Spleen (tissue), 11 donors: ENCODE measurements around the gene RNASE9. TPM values are rescaled to one million over a fixed set of nuclear protein-coding genes. Genes with fewer than 3 reads are reported as not detected.
"Not testable (repeated sequence)": the region's sequence is repeated elsewhere in the genome, so short reads cannot be mapped to it uniquely, and the experiment has no call there.

ENCODE experiments used
- DNase-seq: peaks from one replicate; pipeline ENCODE4 v3.0.0-alpha.2; 2020
- H3K27ac ChIP-seq, 8 donors: fragments of 200-600 bp; sonication (generic) in 7 of 8; 1 replicate in 4 of 8; 2 replicates in 4 of 8; pipeline versions ENCODE4 v1.5.0 to v1.8.0; 2016 to 2021; ENCODE audit warnings: inconsistent platforms in 4 of 8, mild to moderate bottlenecking in 4 of 8, moderate library complexity in 1 of 8
- H3K27me3 ChIP-seq, 7 donors: fragments of 200-600 bp; sonication (generic) in 6 of 7; replicated peaks in 1 of 7; 1 replicate in 4 of 7; 2 replicates in 3 of 7; pipeline versions ENCODE4 v1.5.0 to v1.8.0; 2016 to 2021; ENCODE audit warnings: inconsistent platforms in 3 of 7, mild to moderate bottlenecking in 1 of 7
- H3K36me3 ChIP-seq, 6 donors: fragments of 200-600 bp; sonication (generic) in 5 of 6; 1 replicate in 4 of 6; 2 replicates in 2 of 6; pipeline versions ENCODE4 v1.5.0 to v1.8.0; 2016 to 2021; ENCODE audit warnings: inconsistent platforms in 2 of 6
- H3K4me1 ChIP-seq, 6 donors: fragments of 200-600 bp; sonication (generic) in 5 of 6; 1 replicate in 3 of 6; 2 replicates in 3 of 6; pipeline versions ENCODE4 v1.5.0 to v1.8.0; 2016 to 2021; ENCODE audit warnings: inconsistent platforms in 3 of 6
- H3K4me3 ChIP-seq, 8 donors: fragments of 200-600 bp; sonication (generic) in 7 of 8; 1 replicate in 4 of 8; 2 replicates in 4 of 8; pipeline versions ENCODE4 v1.5.0 to v1.8.0; 2016 to 2021; ENCODE audit warnings: inconsistent platforms in 4 of 8, mild to moderate bottlenecking in 4 of 8, moderate library complexity in 2 of 8
- H3K9me3 ChIP-seq, 8 donors: fragments of 200-600 bp; sonication (generic) in 7 of 8; 1 replicate in 4 of 8; 2 replicates in 4 of 8; pipeline versions ENCODE4 v1.5.0 to v1.8.0; 2016 to 2021; ENCODE audit warnings: inconsistent platforms in 4 of 8
- POLR2A ChIP-seq, 3 donors: fragments of 450-650 bp; IDR thresholded peaks; one replicate each; pipeline ENCODE4 v1.5.1; 2017; ENCODE audit warnings: antibody characterized with exemption in 3 of 3, mild to moderate bottlenecking in 1 of 3
- POLR2AphosphoS5 ChIP-seq, 3 donors: sonication (generic); formaldehyde crosslinking; IDR thresholded peaks; one replicate each; pipeline ENCODE4 v1.5.1; 2017; ENCODE audit warnings: antibody characterized with exemption in 3 of 3
- WGBS, 5 donors: extraction: QIAGEN DNeasy Blood & Tissue Kit in 3 of 5; methylation state at CpG; one replicate each; pipeline versions ENCODE4 v1.1.5 to v1.1.7; 2013 to 2018; 5-methylcytosine and 5-hydroxymethylcytosine counted together
- intact Hi-C: fragments of 100-400 bp; cut with DNase I; formaldehyde crosslinking; loops from one replicate; pipeline ENCODE4 v1.15.0; 2023; ENCODE audit warnings: low total_unique reads
- polyA plus RNA-seq, 3 donors: library from polyadenylated mRNA; stranded (reverse); fragments of 200-250 nt; gene quantifications; one replicate each; pipeline ENCODE4 v1.2.1, GENCODE V29; 2013
- total RNA-seq, 7 donors: library from RNA; depleted of rRNA in 3 of 7; stranded (reverse); fragments of >200 nt in 3 of 7; fragmentation: NEBNext Ultra II Directional in 4 of 7; extraction: Animal tissue kit (Norgen Biotek cat#: 25700) in 4 of 7; gene quantifications; one replicate each; pipeline versions ENCODE4 v1.1.0 to v1.2.1, GENCODE V29; 2016 to 2021
- TF ChIP-seq, protein P1 (sequence below), 11 experiments: fragments of 200-600 bp in 7 of 11; fragments of 450-650 bp in 4 of 11; sonication (generic) in 4 of 11; IDR thresholded peaks in 8 of 11; conservative IDR thresholded peaks in 3 of 11; 1 replicate in 7 of 11; 2 replicates in 4 of 11; pipeline versions ENCODE4 v1.4.0 to v1.8.0; 2016 to 2021; ENCODE audit warnings: antibody characterized with exemption in 11 of 11, inconsistent platforms in 4 of 11, mild to moderate bottlenecking in 1 of 11
- donor health status: healthy with polysubstance abuse.
- donor health status: DM: no; HTN: no; CAD: no; lungs with moderate emphysema.
- donor health status: DM: no; HTN: no; CAD: no.
- donor health status: Bipolar disorder and iron deficiency.
- donor health status: healthy.
- donor health status: DM: no; HTN: no; CAD: no.
- donor health status: DM: yes; HTN: yes; CAD: no.

The RNASE9 gene
- total and polyA plus RNA-seq, 10 donors: not detected

DNA sequence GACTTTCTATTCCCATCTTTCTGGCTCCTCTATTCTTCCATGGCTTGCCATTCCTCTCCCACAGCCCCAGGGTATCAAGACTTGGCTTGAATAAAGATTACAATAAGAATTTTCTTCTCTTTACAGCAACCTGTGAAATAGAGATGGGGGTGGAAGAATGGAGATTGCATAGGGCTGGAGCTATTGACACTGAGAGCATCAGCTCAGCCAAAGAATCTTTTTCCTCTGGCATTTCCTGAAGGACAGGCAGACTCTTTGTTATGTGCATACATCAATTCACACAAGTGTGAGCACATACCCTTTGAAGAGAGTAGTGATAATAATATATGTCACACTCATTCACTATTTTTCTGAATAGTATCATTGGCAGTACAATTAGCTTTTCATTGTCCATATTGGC is 22.3 kb upstream of the RNASE9 start:
- H3K27me3 ChIP-seq: peaks cover 0 to 5% (median 0%) of the 10 kb centered on the region in 7 donors
- no peaks in the 10 kb centered on the region for H3K36me3 ChIP-seq
- TF ChIP-seq POLR2AphosphoS5 (IDR thresholded peaks at IDR 0.05) (no peak), POLR2A (IDR thresholded peaks at IDR 0.05) (no peak)
- TF ChIP-seq, protein P1, sequence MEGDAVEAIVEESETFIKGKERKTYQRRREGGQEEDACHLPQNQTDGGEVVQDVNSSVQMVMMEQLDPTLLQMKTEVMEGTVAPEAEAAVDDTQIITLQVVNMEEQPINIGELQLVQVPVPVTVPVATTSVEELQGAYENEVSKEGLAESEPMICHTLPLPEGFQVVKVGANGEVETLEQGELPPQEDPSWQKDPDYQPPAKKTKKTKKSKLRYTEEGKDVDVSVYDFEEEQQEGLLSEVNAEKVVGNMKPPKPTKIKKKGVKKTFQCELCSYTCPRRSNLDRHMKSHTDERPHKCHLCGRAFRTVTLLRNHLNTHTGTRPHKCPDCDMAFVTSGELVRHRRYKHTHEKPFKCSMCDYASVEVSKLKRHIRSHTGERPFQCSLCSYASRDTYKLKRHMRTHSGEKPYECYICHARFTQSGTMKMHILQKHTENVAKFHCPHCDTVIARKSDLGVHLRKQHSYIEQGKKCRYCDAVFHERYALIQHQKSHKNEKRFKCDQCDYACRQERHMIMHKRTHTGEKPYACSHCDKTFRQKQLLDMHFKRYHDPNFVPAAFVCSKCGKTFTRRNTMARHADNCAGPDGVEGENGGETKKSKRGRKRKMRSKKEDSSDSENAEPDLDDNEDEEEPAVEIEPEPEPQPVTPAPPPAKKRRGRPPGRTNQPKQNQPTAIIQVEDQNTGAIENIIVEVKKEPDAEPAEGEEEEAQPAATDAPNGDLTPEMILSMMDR (IDR thresholded peaks at IDR 0.05 in 8 of 11, conservative IDR thresholded peaks at IDR 0.05 in 3 of 11): no peak
- no peak overlapping the region for H3K4me3 ChIP-seq
- intact Hi-C loops: no loop called here
- no peak overlapping the region for H3K27ac ChIP-seq
- H3K4me1 ChIP-seq: no peaks in the 10 kb centered on the region
- H3K9me3 ChIP-seq: peaks cover 0 to 4% (median 0%) of the 10 kb centered on the region in 8 donors
- no peak for DNase-seq

DNA sequence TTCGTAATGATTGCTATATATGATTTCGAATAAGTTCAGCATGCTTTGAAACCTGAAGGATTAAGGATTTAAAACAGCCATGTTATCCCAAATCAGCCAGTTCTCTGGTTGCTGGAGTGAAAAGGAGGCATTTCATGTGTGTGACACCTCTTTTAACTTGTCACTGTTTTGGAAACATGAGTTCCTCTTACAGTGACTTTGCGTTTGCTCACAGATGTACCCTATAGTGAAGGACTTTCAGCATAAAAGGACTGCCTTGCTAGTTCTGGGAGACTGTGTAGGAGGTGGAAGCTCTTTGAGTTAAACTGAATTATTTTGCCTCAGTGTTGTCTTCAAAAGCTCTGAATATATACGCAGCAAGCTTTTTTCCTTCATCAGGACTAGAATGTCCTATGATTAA is 19.4 kb upstream of the RNASE9 start:
- no peaks in the 10 kb centered on the region for H3K4me1 ChIP-seq
- H3K4me3 ChIP-seq: no peak overlapping the region
- no peaks in the 10 kb centered on the region for H3K9me3 ChIP-seq
- intact Hi-C loops: no loop called here
- 74 to 81% (median 75%) methylated on average over 4 of the region's 4 CpGs for WGBS, 5 donors
- TF ChIP-seq, protein P1 (IDR thresholded peaks at IDR 0.05 in 8 of 11, conservative IDR thresholded peaks at IDR 0.05 in 3 of 11): no peak
- TF ChIP-seq POLR2AphosphoS5 (IDR thresholded peaks at IDR 0.05) (no peak), POLR2A (IDR thresholded peaks at IDR 0.05) (no peak)
- H3K36me3 ChIP-seq: no peaks in the 10 kb centered on the region
- no peak overlapping the region for H3K27ac ChIP-seq
- DNase-seq: no peak
- H3K27me3 ChIP-seq: peaks cover 0 to 5% (median 0%) of the 10 kb centered on the region in 7 donors

DNA sequence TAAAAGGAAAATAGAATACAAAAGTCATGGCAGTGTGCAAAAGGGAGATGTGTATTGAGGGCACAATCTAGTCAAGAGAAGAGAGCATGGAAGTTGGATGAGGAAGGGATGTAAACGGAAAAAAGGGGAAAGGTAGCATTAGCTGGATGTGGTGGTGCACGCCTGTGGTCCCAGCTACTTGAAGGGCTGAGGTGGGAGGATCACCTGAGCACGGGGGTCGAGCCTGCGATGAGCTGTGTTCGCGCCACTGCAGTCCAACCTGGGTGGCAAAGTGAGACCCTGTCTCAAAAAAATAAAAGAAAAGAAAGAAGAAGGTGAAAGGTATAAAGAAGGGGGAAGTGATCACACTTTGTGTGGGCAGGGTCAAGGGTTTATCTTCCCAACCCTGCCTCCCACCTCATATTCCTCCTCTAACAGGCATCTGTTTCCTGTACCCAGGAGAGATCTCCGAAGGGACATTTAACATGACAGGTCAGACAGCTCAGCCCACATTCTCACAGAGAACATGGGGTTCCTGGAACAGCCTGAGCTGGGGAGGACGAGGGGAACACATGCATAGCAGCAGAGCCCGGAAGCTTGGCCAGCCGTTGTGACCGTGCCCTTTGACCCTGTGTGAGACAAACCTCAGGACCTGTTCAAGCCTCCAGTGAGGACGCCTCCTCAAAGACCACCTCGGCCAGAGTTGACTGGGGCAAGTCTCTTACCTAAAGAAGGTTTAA is 18.1 kb upstream of the RNASE9 start:
- Histone ChIP-seq H3K4me3 (no peak overlapping the region), H3K4me1 (no peaks in the 10 kb centered on the region), H3K9me3 (no peaks in the 10 kb centered on the region), H3K27me3 (no peaks in the 10 kb centered on the region), H3K36me3 (no peaks in the 10 kb centered on the region), H3K27ac (no peak overlapping the region)
- TF ChIP-seq POLR2AphosphoS5 (IDR thresholded peaks at IDR 0.05): no peak
- TF ChIP-seq POLR2A (IDR thresholded peaks at IDR 0.05): no peak
- TF ChIP-seq, protein P1 (IDR thresholded peaks at IDR 0.05 in 8 of 11, conservative IDR thresholded peaks at IDR 0.05 in 3 of 11): no peak
- DNase-seq: no peak
- WGBS, 5 donors: 66 to 73% (median 68%) methylated on average over 11 to 14 of the region's 14 CpGs
- intact Hi-C loops: no loop called here

DNA sequence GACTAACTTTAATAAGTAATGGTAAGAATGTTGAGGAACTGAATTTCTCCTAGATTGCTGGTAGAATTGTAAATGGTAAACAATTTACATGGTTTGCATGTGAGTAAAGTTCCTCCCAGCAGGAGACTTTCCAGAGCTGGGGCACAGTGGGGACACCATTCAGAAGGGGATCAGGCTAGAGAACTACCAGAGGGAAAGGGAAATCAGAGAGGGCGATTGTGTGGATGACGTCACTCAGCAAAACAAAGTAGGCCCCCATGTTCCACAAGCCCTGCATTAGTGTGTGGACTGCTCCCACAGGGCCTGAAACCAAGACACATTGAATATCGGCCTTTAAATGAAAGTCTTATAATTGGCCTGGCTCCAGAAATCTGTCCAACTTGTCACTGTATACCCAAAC is 17.5 kb upstream of the RNASE9 start:
- TF ChIP-seq, protein P1 (IDR thresholded peaks at IDR 0.05 in 8 of 11, conservative IDR thresholded peaks at IDR 0.05 in 3 of 11): no peak
- no peak for TF ChIP-seq POLR2AphosphoS5 (IDR thresholded peaks at IDR 0.05)
- TF ChIP-seq POLR2A (IDR thresholded peaks at IDR 0.05): no peak
- no peak for DNase-seq
- 50 to 89% (median 75%) methylated on average over 3 of the region's 3 CpGs for WGBS, 5 donors
- Histone ChIP-seq H3K27me3 (no peaks in the 10 kb centered on the region), H3K27ac (no peak overlapping the region), H3K36me3 (no peaks in the 10 kb centered on the region), H3K4me1 (no peaks in the 10 kb centered on the region), H3K4me3 (no peak overlapping the region), H3K9me3 (no peaks in the 10 kb centered on the region)
- intact Hi-C loops: no loop called here

DNA sequence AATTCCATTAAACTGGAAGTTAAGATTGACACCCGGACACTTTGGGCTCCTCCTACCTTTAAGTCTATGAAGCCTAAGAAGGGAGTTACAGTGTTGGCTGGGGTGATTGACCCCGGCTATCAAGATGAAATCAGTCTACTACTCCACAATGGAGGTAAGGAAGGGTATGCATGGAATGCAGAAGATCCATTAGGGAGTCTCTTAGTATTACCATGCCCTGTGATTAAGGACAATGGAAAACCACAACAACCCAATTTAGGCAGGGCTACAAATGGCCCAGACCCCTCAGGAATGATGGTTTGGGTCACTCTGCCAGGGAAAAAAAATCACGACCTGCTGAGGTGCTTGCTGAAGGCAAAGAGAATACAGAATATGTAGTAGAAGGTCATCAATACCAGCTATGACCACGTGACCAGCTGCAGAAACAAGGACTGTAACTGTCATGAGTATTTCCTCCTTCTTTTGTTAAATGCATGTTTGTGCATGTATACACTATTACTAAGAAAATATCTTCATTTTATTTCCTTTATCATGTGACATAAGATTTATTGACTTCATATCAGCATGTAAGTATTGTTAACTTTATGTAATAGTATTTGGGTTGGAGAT is 11.6 kb upstream of the RNASE9 start:
- H3K4me1 ChIP-seq, intact Hi-C loops, H3K27ac ChIP-seq, DNase-seq, H3K27me3 ChIP-seq, H3K4me3 ChIP-seq, H3K36me3 ChIP-seq: not testable (repeated sequence)
- WGBS, 5 donors: 77 to 83% (median 81%) methylated on average over 4 of the region's 4 CpGs
- H3K9me3 ChIP-seq: peaks cover 3 to 26% (median 20%) of the 10 kb centered on the region in 8 donors

DNA sequence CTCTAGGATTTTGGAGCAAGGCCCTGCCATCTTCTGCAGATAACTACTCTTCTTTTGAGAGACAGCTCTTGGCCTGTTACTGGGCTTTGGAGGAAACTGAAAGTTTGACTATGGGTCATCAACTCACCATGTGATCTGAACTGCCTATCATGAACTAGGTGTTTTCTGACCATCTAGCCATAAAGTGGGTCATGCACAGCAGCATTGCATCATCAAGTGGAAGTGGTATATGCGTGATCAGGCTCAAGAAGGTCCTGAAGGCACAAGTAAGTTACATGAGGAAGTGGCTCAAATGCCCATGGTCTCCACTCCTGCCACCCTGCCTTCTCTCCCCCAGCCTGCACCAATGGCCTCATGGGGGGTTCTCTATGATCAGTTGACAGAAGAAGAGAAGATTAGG is 9.9 kb upstream of the RNASE9 start:
- DNase-seq, H3K36me3 ChIP-seq, H3K27me3 ChIP-seq, H3K4me3 ChIP-seq, H3K27ac ChIP-seq, H3K4me1 ChIP-seq, intact Hi-C loops: not testable (repeated sequence)
- whole genome bisulfite sequencing, 5 donors: 42 to 69% (median 50%) methylated on average over 1 of the region's 1 CpG
- H3K9me3 ChIP-seq: peaks cover 3 to 27% (median 20%) of the 10 kb centered on the region in 8 donors
